ENCODE measurements around the gene GPR179.

GRCh38 chr17:38352245-38353085 is 8.7 kb upstream of the GPR179 start:
- TF ChIP-seq, protein P1, sequence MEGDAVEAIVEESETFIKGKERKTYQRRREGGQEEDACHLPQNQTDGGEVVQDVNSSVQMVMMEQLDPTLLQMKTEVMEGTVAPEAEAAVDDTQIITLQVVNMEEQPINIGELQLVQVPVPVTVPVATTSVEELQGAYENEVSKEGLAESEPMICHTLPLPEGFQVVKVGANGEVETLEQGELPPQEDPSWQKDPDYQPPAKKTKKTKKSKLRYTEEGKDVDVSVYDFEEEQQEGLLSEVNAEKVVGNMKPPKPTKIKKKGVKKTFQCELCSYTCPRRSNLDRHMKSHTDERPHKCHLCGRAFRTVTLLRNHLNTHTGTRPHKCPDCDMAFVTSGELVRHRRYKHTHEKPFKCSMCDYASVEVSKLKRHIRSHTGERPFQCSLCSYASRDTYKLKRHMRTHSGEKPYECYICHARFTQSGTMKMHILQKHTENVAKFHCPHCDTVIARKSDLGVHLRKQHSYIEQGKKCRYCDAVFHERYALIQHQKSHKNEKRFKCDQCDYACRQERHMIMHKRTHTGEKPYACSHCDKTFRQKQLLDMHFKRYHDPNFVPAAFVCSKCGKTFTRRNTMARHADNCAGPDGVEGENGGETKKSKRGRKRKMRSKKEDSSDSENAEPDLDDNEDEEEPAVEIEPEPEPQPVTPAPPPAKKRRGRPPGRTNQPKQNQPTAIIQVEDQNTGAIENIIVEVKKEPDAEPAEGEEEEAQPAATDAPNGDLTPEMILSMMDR (IDR thresholded peaks at IDR 0.05 in 2 of 3, conservative IDR thresholded peaks at IDR 0.05 in 1 of 3; ENCODE audit: borderline replicate concordance in 1 of 3, insufficient read depth in 1 of 3, low read depth in 2 of 3, low read length in 2 of 3), result no peak
- TF ChIP-seq ZNF274 (IDR thresholded peaks at IDR 0.05; ENCODE audit: low read depth, low read length), result no peak
- TF ChIP-seq POLR2A (IDR thresholded peaks at IDR 0.05; ENCODE audit: borderline replicate concordance, extremely low read depth, insufficient read depth, insufficient read length), result no peak
- no peak for TF ChIP-seq TCF7L2 (IDR thresholded peaks at IDR 0.05; ENCODE audit: borderline replicate concordance, extremely low read depth, insufficient read depth, insufficient read length)
- TF ChIP-seq, protein P2, sequence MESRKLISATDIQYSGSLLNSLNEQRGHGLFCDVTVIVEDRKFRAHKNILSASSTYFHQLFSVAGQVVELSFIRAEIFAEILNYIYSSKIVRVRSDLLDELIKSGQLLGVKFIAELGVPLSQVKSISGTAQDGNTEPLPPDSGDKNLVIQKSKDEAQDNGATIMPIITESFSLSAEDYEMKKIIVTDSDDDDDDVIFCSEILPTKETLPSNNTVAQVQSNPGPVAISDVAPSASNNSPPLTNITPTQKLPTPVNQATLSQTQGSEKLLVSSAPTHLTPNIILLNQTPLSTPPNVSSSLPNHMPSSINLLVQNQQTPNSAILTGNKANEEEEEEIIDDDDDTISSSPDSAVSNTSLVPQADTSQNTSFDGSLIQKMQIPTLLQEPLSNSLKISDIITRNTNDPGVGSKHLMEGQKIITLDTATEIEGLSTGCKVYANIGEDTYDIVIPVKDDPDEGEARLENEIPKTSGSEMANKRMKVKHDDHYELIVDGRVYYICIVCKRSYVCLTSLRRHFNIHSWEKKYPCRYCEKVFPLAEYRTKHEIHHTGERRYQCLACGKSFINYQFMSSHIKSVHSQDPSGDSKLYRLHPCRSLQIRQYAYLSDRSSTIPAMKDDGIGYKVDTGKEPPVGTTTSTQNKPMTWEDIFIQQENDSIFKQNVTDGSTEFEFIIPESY (IDR thresholded peaks at IDR 0.05; ENCODE audit: extremely low read depth, insufficient replicate concordance, low read length), result no peak
- no peak for TF ChIP-seq EZH2 (IDR thresholded peaks at IDR 0.05)
- TF ChIP-seq REST (IDR thresholded peaks at IDR 0.05; ENCODE audit: low read depth), result no peak
- no peak for TF ChIP-seq EZH2phosphoT487 (IDR thresholded peaks at IDR 0.05; ENCODE audit: borderline replicate concordance)
- TF ChIP-seq JUND (IDR thresholded peaks at IDR 0.05), result no peak
- TF ChIP-seq POLR2AphosphoS5 (IDR thresholded peaks at IDR 0.05; ENCODE audit: low read depth, low read length), result no peak
- TF ChIP-seq, protein P3, sequence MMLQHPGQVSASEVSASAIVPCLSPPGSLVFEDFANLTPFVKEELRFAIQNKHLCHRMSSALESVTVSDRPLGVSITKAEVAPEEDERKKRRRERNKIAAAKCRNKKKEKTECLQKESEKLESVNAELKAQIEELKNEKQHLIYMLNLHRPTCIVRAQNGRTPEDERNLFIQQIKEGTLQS (IDR thresholded peaks at IDR 0.05), result no peak
- no peak for TF ChIP-seq ELF1 (IDR thresholded peaks at IDR 0.05; ENCODE audit: borderline replicate concordance, low read depth)
- no peak for TF ChIP-seq FOSL1 (IDR thresholded peaks at IDR 0.05; ENCODE audit: low read depth)

Measured in HCT116 (cell line).